Progenitor cell of endocrine pancreas (in vitro differentiated cells): Measurements from ENCODE around the gene SYNE3. TPM values are rescaled to one million over a fixed set of nuclear protein-coding genes. Genes with fewer than 3 reads are reported as not detected.
A peak's percentile ranks its signal among the peaks of the same experiment; 100 is the strongest.

Source experiments
- DNase-seq: peaks from one replicate; pipeline ENCODE4 v3.0.0; 2021; ENCODE audit warnings: low spot score; ENCODE audit not compliant: unreplicated experiment
- H3K27ac Mint-ChIP-seq: 2 replicates; pipeline ENCODE4 v1.8.0; 2021; ENCODE audit warnings: mild to moderate bottlenecking, moderate library complexity, mixed read lengths
- H3K27me3 Mint-ChIP-seq: 2 replicates; pipeline ENCODE4 v1.8.0; 2021; ENCODE audit warnings: mixed read lengths
- H3K36me3 Mint-ChIP-seq: 2 replicates; pipeline ENCODE4 v1.8.0; 2022; ENCODE audit warnings: mixed read lengths; ENCODE audit not compliant: insufficient read depth
- H3K4me1 Mint-ChIP-seq: 2 replicates; pipeline ENCODE4 v1.8.0; 2021; ENCODE audit warnings: low read depth, mixed read lengths
- H3K4me3 Mint-ChIP-seq: 2 replicates; pipeline ENCODE4 v1.8.0; 2021; ENCODE audit warnings: low read depth, mild to moderate bottlenecking, moderate library complexity, mixed read lengths
- H3K9me3 Mint-ChIP-seq: 2 replicates; pipeline ENCODE4 v1.8.0; 2021; ENCODE audit warnings: low read depth, mixed read lengths
- total RNA-seq: library from RNA; stranded (reverse); gene quantifications from 2 replicates; pipeline ENCODE4 v1.2.1, GENCODE V29; 2021
- TF ChIP-seq, protein P1 (sequence below): fragments of 200-600 bp; sonication (generic); IDR thresholded peaks from one replicate; pipeline ENCODE4 v1.5.0; 2021; ENCODE audit warnings: antibody characterized with exemption, mild to moderate bottlenecking; ENCODE audit not compliant: unreplicated experiment

The SYNE3 gene
- total RNA-seq, 1 donor from 2014 or later: 0.31 TPM

DNA sequence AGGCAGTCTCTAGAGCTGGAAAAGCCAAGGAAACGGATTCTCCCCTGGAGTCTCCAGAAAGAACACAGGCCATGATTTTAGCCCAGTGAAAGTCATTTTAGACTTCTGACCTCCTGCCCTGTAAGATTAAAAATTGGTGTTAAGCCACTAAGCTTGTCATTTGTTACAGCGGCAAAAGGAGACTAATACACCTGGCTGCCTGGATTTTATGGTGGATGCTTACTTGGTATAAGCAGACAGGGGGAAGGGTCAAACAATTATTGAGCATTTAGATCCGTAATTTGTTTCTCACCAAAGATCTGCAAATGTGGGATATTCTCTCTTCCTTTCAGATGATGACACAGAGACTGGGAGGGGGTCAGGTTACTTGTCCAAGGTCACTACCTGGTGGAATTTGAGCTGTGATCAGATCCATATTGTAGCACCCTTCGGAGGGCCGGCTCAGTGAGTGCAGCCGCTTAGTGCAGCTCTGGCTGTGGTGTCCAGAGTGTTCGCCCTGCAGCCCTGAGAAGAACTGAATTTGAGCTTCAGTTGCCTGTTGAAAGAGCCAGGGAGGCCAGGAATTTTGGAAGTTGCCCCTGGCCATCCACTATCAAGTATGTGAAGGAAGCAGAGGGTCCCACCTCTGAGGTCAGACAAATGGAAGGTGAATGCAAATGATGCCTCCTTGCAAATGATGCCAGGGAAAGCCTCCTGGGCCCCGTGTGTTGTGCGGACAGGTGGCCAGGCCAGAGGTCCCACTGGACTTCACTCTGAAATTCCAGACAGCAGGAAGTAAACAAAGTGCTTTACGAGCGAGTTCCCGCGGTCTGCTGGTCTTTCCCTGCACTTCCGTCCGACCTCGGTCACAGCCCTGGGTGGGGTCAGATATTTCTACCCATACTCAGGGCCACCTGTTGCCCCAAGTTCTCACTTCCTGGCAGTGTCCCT lies 33.5 kb upstream of the SYNE3 start:
- no peak for DNase-seq
- Mint-ChIP-seq H3K9me3 (peaks cover 3% of the 10 kb centered on the region), H3K4me3 (peak overlapping the region; percentile 23), H3K4me1 (peaks cover 9% of the 10 kb centered on the region), H3K36me3 (peaks cover 2% of the 10 kb centered on the region), H3K27ac (peak overlapping the region; percentile 30), H3K27me3 (no peaks in the 10 kb centered on the region)
- TF ChIP-seq, protein P1, sequence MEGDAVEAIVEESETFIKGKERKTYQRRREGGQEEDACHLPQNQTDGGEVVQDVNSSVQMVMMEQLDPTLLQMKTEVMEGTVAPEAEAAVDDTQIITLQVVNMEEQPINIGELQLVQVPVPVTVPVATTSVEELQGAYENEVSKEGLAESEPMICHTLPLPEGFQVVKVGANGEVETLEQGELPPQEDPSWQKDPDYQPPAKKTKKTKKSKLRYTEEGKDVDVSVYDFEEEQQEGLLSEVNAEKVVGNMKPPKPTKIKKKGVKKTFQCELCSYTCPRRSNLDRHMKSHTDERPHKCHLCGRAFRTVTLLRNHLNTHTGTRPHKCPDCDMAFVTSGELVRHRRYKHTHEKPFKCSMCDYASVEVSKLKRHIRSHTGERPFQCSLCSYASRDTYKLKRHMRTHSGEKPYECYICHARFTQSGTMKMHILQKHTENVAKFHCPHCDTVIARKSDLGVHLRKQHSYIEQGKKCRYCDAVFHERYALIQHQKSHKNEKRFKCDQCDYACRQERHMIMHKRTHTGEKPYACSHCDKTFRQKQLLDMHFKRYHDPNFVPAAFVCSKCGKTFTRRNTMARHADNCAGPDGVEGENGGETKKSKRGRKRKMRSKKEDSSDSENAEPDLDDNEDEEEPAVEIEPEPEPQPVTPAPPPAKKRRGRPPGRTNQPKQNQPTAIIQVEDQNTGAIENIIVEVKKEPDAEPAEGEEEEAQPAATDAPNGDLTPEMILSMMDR: no peak

DNA sequence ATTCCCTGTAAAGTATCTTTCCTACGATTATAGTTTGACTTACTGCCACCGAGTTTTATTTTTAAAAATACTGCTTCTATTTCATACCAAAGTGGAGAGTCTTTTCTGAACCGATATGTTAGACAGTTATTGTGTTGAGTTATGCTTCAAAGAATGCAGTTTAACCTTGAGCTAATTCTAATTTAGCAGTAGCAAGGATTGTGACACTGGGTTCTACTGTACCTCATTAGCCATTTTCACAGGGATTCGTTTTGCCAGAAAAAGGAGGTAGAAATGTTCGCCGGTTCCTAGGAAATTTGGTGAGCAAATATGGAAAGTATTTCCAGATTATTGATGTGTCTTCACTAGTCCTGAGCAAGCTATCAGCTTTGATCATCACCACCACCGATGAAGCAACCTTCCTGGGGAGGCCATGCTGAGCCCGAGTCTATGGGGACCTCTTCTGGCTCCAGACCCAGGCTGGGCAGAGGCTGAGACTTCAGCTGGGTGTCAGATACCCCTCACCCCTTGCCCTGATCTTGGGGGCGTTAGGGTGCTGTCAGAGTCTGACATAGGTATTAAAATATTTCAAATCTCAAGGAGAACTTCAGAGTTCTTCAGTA lies 32.0 kb upstream of the SYNE3 start:
- Mint-ChIP-seq H3K4me3 (no peak overlapping the region), H3K27me3 (no peaks in the 10 kb centered on the region), H3K4me1 (peaks cover 9% of the 10 kb centered on the region), H3K36me3 (peaks cover 4% of the 10 kb centered on the region), H3K27ac (no peak overlapping the region), H3K9me3 (peaks cover 3% of the 10 kb centered on the region)
- DNase-seq: no peak
- TF ChIP-seq, protein P1: no peak

DNA sequence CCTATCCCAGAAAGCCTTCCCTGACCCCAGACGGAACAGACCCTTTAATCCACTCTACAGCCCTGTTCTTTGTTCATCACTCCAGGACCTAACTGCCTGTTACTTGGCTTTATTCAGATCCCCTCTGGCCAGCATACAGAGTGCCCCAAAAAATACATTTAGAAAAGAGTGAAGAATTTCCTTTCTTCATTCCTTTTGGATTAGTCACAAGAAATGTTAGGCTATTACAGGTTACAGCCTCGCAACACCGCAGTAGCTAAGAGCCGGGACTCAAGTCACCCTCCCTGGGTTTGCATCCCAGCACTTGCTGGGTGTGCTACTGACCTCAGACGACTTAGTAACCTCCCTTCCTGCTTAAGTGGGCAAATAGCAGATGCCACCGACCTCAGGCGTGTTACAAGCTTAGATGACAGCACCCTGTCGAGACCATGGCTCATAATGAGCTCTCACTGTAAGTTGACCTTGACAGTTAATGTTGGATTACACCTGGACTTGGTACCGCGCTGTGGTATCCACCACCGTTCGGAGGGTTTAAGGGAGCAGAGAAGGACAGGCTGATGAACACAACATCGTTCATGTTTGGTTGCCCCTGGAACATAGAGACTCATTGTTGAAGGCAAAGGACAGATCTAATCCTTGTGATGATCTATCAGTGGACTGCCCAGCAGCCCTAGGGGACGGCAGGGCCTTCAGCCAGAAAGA lies 31.3 kb upstream of the SYNE3 start:
- Mint-ChIP-seq H3K4me3 (no peak overlapping the region), H3K4me1 (peaks cover 9% of the 10 kb centered on the region), H3K27me3 (no peaks in the 10 kb centered on the region), H3K9me3 (peaks cover 3% of the 10 kb centered on the region), H3K27ac (peak overlapping the region; percentile 83), H3K36me3 (peaks cover 4% of the 10 kb centered on the region)
- no peak for DNase-seq
- TF ChIP-seq, protein P1: no peak

DNA sequence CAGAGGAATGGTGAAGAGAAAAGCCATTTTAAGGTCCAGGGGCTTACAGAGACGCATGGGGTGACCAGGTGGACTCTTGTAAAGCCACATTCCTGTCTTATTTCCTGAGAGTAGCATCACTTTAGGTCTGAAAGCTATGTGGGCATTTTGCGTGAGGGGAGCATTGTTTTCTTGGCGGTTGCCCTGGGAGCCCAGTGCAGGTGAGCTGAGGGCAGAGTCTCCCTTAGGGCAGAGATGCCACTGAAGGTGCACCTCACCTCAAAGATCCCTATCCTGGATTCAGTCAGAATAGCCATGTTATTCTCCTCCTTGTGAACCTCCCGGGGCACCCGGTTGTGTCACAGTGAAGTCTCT lies 30.8 kb upstream of the SYNE3 start:
- peaks cover 4% of the 10 kb centered on the region for H3K36me3 Mint-ChIP-seq
- H3K27me3 Mint-ChIP-seq: no peaks in the 10 kb centered on the region
- no peak for DNase-seq
- H3K27ac Mint-ChIP-seq: peak overlapping the region; percentile 83
- no peak overlapping the region for H3K4me3 Mint-ChIP-seq
- peaks cover 9% of the 10 kb centered on the region for H3K4me1 Mint-ChIP-seq
- TF ChIP-seq, protein P1: no peak
- peaks cover 3% of the 10 kb centered on the region for H3K9me3 Mint-ChIP-seq

DNA sequence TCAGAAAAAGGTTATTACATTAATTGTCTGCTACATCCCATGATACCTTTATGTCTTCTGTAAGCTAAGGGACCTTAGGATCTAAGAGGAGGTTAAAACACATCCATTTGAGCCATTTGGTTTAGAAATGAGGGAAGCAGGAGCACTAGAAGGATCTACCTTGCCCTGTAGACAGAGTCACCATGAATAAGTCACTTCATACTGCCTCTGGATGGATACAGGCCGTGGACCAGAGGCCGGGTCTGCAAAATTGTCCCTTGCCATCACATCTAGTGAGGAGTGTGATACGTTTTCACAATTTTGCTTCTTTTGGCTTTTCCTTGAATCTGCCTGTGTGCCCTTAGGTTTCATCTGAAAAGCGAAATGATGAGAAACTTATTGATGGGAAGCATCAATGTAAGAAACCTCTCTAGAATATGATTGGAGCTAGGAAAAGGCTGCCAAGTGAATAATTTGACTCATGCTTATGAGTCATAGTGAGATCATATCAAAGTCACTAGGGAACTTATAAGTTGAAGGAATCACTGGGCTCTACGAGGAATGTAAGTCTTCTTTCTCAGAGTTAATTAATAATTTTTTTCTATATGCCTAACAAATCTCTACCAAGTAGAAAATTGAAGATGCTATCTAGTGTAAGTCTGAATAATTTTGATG lies 29.2 kb upstream of the SYNE3 start:
- Mint-ChIP-seq H3K9me3 (no peaks in the 10 kb centered on the region), H3K36me3 (peaks cover 2% of the 10 kb centered on the region), H3K4me3 (no peak overlapping the region), H3K4me1 (peaks cover 7% of the 10 kb centered on the region), H3K27me3 (no peaks in the 10 kb centered on the region), H3K27ac (no peak overlapping the region)
- TF ChIP-seq, protein P1: no peak
- DNase-seq: no peak
